GM18867 (cell line): ENCODE data around the gene S100A4.
"Not testable (repeated sequence)": the region's sequence is repeated elsewhere in the genome, so short reads cannot be mapped to it uniquely, and the experiment has no call there.

Source experiments
- ATAC-seq: cut with Tn5 transposase; IDR thresholded peaks from one replicate; pipeline ENCODE4 v1.9.1; 2021; ENCODE audit warnings: mild to moderate bottlenecking, moderate library complexity; ENCODE audit not compliant: unreplicated experiment

S100A4 gene

DNA sequence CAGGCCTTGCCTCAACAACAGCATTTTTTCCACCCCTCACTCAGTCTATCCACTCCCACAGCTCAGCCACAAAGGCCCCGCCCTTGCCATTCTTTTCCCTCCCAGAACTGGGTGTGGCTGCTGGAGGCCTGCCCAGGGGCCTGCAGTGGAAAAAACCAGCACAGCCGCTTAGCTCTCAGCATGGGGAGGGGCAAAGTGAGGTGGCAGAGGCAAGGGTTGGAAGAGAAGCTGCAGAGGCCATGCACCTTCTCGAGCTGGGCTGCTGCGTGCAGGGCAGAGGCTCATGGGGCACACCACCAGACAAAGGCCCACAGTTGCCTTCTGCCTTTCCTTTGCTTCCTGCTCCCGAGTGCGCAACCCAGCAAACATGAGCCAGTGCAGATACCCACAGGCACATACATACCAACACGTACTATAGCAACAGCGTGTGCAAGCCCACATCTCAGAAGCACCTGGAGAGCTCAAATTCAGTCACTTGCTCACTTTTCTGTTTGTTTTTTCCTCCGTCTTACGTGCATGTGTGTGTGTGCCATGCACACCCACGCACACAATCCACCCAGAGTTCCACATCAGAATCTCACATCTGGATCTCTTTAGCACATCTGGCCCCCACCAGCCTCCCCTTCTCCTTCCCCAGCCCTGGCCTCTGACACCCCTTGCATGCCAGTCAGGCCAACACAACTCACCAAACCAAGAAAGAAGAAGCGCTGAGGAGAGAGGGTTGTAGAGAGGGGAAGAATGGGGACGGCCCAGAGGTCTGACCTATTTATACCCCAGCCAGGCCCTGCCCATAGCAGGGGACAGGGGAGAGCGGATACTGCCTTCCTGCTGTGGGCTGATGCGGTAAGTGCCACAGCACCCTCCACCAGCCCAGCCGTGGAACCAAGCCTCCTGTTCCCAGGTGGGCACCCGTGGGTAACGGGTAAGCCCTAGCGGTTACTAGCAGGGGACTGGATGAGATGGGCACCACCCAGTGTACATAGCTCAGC lies at the start of gene S100A4:
Gene S100A4 (minus strand): TSS at position 740 of the 989 bp plus-strand sequence. CDS start 1,012 bp downstream, outside the sequence.
- peak; percentile 38 for ATAC-seq

DNA sequence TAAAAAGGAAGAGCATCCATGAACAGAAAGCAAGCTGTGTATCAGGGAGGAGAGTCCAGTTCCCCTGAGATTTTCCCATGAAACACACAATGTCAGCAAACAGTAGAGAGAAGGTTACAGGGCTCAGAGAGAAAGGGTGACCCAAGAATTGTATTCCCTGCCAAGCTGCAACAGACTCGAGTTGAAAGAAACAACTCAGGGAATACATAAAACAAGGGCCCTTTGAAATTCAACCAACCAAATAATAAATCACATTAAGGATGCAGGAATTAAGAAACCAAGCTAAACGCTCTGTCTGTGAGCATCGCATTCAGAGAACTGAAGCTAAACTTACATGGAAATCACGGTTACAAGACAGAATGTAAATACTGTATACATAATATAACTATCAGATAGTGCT lies 47.1 kb upstream of the S100A4 start:
- ATAC-seq, result no peak

DNA sequence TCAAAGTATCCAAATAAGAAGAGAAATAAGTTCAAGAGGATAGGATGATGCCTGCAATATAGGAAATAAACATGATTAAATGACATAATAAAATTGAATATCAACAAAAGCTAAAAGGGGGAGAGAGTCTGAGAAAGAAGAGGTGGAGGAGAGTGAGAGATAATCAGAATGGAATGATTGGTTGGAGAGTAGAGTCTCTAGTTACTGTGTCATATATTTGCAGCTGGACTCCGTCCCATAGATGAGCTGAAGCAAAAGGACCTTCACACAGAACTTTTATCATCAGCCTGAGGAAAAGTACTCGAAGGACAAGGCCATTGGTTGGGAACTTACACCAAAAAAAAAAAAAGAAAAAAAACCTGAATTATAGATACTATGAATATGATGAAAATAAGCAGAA lies 42.9 kb upstream of the S100A4 start:
- ATAC-seq, result no peak

DNA sequence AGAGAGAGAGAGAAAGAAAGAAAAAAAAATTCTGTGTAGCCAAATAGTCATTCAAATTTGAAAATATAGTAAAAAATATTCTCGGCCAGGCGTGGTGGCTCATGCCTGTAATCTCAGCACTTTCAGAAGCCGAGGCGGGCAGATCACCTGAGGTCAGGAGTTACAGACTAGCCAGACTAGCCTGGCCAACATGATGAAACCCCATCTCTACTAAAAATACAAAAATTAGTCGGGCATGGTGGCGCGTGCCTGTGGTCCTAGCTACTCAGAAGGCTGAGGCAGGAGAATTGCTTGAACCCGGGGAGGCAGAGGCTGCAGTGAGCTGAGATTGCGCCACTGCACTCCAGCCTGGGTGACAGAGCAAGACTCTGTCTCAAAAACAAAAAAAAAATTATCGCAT lies 42.4 kb upstream of the S100A4 start:
- not testable (repeated sequence) for ATAC-seq

DNA sequence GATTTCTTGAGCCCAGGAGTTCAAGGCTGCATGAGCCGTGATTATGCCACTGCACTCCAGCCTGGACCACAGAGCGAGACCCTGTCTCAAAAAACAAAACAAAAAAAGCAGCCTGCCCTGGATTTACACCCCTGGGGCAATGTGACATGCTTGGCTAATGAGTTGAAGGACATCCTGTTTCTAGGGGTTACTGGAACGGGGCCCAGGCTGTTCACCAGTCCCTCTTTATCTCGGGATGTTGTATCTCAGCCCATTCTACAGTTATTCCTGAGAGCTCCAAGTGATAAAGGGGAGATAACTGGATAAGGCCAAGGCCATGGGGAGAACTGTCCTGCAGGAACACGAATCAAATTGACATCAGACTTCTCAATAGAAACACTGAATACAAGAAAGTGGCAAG lies 41.7 kb upstream of the S100A4 start:
- ATAC-seq, result no peak

DNA sequence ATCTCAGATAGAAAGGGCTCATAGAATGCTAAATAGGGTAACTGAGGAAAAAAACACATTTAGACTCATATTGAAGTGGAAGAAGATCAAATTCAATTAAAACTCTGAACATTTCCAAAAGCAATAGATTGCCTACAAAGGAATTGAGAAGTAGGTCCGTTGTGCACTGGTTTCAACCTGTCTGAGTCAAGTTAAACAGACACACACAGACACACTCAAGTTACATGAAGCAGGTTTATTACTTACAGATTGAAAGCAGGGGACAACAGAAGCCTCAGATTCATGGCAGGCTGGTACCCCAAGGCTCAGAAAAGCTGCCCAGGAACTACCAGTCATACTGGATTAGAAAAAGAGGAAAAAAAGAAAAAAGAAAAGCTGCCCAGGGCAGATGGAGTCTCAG lies 40.7 kb upstream of the S100A4 start:
- no peak for ATAC-seq

DNA sequence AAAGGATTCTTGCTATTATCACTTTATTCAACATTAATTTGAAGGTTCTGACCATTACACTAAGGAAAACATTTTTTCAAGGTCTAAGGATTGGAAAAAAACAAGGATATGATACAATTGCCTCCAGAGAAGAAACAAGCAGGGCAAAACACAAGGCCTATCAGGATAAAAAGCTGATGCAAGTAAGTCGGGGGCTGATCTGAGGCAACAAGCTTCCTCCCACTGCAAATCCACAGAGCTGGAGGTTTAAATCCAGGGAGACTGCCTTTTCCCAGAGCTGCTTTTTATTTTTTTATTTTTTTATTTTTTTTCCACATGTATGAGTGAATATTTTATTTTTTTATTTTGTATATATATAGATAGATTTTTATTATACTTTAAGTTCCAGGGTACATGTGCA lies 39.4 kb upstream of the S100A4 start:
- ATAC-seq, result no peak

DNA sequence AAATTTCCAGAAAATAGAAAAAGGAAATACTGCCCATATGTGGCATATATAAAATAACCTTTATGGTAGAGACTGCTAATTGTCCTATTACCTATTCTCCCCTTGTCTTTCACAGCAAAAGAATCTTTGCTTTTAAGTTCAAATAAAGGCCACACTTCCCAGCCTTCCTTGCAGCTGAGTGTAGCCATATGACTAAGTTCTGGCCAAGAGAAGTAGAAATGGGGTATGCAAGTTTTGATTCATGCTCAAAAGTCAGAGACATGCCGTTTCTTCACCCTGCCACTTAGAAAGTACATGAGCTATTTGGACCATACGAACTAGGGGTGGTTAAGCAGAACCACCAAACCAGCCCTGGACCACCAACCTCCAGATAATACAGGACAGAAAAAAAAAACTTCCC lies 38.4 kb upstream of the S100A4 start:
- no peak for ATAC-seq

DNA sequence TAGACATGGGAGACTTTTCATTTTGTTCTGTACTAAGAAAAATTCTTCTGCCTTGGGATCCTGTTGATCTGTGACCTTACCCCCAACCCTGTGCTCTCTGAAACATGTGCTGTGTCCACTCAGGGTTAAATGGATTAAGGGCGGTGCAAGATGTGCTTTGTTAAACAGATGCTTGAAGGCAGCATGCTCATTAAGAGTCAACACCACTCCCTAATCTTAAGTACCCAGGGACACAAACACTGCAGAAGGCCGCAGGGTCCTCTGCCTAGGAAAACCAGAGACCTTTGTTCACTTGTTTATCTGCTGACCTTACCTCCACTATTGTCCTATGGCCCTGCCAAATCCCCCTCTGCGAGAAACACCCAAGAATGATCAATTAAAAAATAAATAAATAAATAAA lies 37.9 kb upstream of the S100A4 start:
- ATAC-seq, result not testable (repeated sequence)

DNA sequence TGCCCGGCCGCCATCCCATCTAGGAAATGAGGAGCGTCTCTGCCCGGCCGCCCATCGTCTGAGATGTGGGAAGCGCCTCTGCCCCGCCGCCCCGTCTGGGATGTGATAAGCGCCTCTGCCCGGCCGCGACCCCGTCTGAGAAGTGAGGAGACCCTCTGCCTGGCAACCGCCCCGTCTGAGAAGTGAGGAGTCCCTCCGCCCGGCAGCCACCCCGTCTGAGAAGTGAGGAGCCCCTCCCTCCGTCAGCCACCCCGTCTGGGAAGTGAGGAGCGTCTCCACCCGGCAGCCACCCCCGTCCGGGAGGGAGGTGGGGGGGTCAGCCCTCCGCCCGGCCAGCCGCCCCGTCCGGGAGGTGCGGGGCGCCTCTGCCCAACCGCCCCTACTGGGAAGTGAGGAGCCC lies 37.2 kb upstream of the S100A4 start:
- not testable (repeated sequence) for ATAC-seq

DNA sequence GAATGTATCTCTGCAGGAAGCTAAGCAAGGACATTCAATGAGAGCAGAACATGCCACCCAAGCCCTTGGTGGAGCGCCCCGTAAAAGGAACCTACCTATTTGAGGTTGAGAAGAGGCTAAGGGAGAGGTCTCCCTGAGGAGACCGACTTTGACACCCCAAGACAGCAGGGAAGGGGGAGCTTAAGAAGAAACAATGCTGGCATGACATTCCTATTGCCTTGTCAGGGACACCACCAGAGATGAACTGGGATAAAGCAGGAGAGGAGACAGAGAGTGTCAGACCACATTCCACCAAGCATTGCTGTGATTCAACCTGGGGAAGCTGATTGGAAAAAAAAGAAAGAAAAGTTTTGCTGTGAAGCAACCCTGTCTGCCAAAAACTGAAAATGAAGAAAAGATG lies 33.3 kb upstream of the S100A4 start:
- no peak for ATAC-seq

DNA sequence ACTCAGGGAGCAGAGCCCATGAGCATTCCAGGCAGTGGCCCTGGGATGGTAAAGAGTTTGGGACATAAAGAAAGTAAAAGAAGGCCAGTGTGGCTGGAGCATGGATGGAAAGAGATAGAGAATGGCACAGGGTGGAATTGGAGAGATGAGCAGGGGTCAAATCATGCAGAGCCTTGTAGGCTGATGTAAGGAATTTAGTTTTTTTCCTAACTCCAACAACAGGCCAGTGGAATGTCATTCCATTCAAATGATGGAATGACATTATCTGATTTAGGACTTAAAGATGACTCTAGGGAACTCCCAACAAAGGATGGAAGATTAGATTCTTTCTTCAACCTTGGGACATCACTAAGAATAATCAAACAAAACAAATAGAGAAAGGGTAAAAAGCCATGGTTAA lies 32.9 kb upstream of the S100A4 start:
- ATAC-seq, result no peak

DNA sequence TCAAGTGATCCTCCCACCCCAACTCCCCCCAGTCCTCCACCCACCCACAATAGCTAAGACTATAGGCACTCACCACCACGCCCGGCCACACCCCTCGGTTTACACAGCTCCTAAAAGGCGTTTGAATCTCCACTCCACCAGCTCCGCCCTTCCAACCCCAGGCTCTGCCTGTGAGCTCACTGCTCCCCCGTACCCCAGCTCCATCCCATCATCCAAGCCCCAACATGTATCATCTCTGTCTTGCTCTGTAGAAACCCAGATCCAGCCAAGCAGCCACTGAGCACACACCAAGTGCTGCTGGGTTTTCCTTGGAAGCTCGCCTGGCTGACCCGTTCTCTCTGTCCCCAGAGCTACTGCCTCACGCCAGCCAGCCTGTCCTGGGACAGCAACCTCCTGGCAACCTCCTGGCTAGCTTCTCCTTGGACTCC lies 32.0 kb upstream of the S100A4 start:
- no peak for ATAC-seq

DNA sequence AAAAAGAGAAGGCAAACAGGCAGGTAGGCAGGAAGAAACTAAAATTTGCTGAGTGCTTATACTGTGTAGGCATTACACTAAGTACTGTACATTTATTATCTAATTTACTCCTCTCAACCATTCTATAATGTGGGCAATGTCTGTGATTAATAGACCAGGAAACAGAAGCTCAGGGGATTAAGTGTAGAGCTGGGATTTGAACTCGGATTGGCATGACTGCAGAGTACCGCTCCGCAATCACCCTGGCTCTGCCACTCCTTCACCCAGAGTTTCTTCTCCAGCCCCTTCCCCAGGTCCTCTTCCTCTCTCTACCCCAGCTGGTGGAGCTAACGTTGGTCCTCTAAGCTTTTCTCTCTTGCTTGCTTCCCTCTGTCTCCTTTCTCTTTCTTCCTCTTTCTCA lies 31.5 kb upstream of the S100A4 start:
- no peak for ATAC-seq

DNA sequence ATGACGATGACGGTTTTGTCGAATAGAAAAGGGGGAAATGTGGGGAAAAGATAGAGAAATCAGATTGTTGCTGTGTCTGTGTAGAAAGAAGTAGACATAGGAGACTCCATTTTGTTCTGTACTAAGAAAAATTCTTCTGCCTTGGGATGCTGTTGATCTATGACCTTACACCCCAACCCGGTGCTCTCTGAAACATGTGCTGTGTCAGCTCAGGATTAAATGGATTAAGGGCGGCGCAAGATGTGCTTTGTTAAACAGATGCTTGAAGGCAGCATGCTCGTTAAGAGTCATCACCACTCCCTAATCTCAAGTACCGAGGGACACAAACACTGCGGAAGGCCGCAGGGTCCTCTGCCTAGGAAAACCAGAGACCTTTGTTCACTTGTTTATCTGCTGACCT lies 29.9 kb upstream of the S100A4 start:
- not testable (repeated sequence) for ATAC-seq

DNA sequence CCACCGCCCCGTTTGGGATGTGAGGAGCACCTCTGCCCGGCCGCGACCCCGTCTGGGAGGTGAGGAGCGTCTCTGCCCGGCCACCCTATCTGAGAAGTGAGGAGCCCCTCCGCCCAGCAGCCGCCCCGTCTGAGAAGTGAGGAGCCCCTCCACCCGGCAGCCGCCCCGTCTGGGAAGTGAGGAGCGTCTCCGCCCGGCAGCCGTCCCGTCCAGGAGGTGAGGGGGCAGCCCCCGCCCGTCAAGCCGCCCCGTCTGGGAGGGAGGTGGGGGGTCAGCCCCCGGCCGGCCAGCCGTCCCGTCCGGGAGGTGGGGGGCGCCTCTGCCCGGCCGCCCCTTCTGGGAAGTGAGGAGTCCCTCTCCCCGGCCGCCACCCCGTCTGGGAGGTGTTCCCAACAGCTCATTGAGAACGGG lies 29.5 kb upstream of the S100A4 start:
- not testable (repeated sequence) for ATAC-seq

DNA sequence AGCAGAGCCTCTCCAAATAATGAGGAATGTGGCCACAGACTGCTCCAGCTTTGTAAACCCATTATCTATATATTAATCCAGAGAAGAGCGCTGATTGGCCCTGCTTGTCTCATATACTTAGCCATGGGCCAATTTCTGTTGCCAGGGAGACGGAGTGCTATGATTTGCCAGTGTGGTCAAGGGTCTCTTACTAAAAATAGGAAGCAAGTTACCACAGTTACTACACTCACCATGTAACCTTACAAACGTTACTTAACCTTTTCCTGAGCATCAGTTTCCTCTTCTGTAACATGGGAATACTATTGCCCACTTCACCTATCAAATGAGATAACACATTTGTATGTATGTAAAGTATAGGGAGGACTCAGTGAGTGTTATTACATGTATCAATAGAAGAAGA lies 27.7 kb upstream of the S100A4 start:
- ATAC-seq, result no peak

DNA sequence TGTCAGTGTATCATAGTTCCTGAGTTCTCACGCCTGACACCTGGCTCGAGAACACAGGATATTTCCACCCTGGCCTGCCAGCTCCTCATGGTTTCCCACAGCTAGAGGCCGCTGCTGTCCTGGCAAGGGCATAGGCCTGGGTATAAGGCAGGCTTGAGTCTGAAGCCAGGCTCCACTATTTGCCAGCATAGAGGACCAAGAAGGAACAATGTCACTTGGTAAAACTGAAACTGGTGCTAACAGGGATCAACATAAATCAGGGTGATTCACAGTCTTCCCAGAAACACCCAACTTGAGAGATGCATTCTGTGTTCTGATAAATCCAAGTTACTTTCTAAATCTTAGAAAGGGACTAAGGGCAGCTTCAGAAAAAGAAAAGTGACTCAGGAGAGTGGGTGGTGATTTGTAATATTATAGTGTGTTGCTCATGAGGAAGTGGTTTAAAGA lies 27.0 kb upstream of the S100A4 start:
- ATAC-seq, result peak; percentile 79

DNA sequence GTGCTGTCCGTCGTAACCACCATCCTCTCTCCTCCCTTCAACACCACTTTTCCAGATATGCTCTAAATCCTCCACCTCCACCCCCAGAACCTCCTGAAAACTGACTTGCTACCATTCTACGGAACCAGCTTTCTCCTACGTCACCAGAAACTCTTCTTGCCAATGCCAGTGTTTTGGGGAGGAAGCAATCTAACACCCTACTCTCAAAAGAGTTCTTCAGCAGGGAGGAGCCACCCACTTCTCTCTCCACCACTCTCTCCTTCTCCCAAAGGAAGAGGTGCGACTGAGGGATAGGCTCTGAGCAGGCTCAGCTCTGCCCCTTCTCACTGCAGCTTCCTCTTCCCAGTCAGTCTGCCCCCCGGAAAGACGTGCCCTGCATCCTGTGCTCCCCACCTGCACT lies 26.1 kb upstream of the S100A4 start:
- no peak for ATAC-seq

DNA sequence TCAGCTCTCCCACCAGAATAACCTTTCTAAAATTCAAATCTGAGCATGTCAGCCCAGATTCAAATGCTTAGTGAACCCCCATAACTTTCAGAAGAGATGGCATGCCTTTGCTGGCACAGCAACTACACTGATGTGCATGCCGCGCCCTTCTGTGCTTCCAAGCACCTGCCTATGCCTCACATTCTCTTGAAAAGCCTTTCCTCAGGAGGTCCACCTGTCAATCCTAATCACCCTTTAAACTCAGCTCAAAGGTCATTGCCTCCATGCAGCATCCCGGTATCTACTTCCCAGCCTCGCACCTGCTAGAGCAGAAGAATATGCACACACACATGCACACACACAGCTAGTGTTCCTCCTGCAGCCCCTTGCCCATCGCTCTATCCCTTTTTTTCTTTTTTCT lies 25.3 kb upstream of the S100A4 start:
- no peak for ATAC-seq

DNA sequence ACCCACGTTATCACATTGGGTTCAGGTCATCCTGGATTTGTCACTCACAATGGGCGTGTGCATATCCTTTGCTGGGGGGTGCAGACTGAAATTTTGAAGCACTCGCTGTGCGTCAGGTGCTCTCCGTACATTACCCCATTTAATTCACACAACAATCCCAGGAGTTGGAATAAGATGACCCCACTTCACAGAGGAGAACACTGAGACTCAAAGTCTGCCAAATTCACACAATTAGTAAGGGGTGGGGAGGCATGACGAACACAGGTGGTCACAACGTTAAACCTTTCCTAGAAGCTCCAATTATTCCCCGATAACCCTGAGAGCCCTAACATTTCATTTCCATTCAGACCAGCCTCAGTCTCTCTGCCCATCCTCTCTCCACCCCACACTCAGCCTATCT lies 23.9 kb upstream of the S100A4 start:
- ATAC-seq, result no peak

DNA sequence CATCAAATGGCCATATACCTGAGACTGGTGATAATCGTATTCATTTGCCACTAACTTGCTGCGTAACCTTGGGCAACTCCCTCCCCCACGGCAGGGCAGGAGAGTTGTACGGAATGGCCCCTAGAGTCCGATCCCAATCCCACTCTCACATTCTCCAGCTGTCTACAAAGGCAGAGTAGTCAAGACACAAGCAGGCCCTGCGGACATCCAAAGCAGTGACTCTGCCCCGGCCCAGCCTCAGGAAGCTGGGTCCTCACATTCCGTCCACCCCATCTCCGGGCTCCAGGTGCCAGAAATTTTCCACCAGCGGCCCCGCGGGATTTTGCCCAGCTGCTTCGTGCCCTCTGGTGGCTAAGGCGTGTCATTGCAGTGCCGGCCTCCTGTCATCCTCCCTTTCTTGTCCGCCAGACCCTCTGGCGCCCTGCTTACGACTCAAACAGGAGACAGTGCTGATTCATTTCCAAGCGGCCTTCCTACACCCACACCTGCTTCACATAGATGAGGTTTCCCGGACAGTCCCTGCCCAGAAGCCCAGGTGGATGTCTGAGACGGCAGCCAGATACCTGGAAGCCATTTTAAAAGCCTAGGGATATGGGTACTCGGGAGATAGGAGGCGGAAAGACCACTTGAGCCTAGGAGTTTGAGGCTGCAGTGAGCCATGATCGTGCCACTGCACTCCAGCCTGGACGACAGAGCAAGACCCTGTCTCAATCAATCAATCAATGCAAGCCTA lies 22.9 kb upstream of the S100A4 start:
- ATAC-seq, result peak; percentile 33
